Measurements from ENCODE around the gene TENM3.
"Not testable (repeated sequence)": the region's sequence is repeated elsewhere in the genome, so short reads cannot be mapped to it uniquely, and the experiment has no call there.

TENM3 gene

GRCh38 chr4:182343453-182343852 is 100.3 kb downstream of the TENM3 start:
- no peak for DNase-seq

- no peak for DNase-seq
These were observed 101.8 kb downstream of the TENM3 start for GRCh38 chr4:182344968-182345367.

GRCh38 chr4:182346250-182346649 is 103.0 kb downstream of the TENM3 start:
- DNase-seq: no peak

- DNase-seq: no peak
These were observed 103.6 kb downstream of the TENM3 start for GRCh38 chr4:182346675-182347375.

GRCh38 chr4:182348779-182349326 is 105.7 kb downstream of the TENM3 start:
- no peak for DNase-seq

- no peak for DNase-seq
These were observed 106.8 kb downstream of the TENM3 start for GRCh38 chr4:182350041-182350440.

- DNase-seq: no peak
These were observed 108.3 kb downstream of the TENM3 start for GRCh38 chr4:182351485-182351884.

GRCh38 chr4:182354106-182354505 is 110.9 kb downstream of the TENM3 start:
- no peak for DNase-seq

GRCh38 chr4:182354867-182355266 is 111.7 kb downstream of the TENM3 start:
- DNase-seq: peak in 1 of 2 experiments; percentile 20

GRCh38 chr4:182367153-182367552 is 124.0 kb downstream of the TENM3 start:
- no peak for DNase-seq

GRCh38 chr4:182369211-182369610 is 126.0 kb downstream of the TENM3 start:
- no peak for DNase-seq

GRCh38 chr4:182370491-182370890 is 127.3 kb downstream of the TENM3 start:
- no peak for DNase-seq

- DNase-seq: no peak
These were observed 137.6 kb downstream of the TENM3 start for GRCh38 chr4:182380771-182381181.

- DNase-seq: no peak
These were observed 139.7 kb downstream of the TENM3 start for GRCh38 chr4:182382941-182383340.

- no peak for DNase-seq
These were observed 141.5 kb downstream of the TENM3 start for GRCh38 chr4:182384631-182385091.

GRCh38 chr4:182385897-182386296 is 142.7 kb downstream of the TENM3 start:
- no peak for DNase-seq

- DNase-seq: not testable (repeated sequence)
These were observed 143.4 kb downstream of the TENM3 start for GRCh38 chr4:182386576-182386975.

- DNase-seq: no peak
These were observed 148.0 kb downstream of the TENM3 start for GRCh38 chr4:182391111-182391684.

- DNase-seq: no peak
These were observed 151.0 kb downstream of the TENM3 start for GRCh38 chr4:182394181-182394580.

- DNase-seq: no peak
These were observed 156.9 kb downstream of the TENM3 start for GRCh38 chr4:182400081-182400480.

- DNase-seq: no peak
These were observed 157.6 kb downstream of the TENM3 start for GRCh38 chr4:182400790-182401189.

GRCh38 chr4:182404376-182404775 is 161.2 kb downstream of the TENM3 start:
- no peak for DNase-seq

GRCh38 chr4:182405087-182405486 is 161.9 kb downstream of the TENM3 start:
- no peak for DNase-seq

- peak in 1 of 2 experiments; percentile 3 for DNase-seq
These were observed 166.1 kb downstream of the TENM3 start for GRCh38 chr4:182409271-182409670.

Measured in NCI-H2081 (cell line).